Muscle of arm (tissue), 14 donors: Measurements from ENCODE around the gene MTOR. TPM values are rescaled to one million over a fixed set of nuclear protein-coding genes. Genes with fewer than 3 reads are reported as not detected.
A peak's percentile ranks its signal among the peaks of the same experiment; 100 is the strongest.
"Not testable (repeated sequence)": the region's sequence is repeated elsewhere in the genome, so short reads cannot be mapped to it uniquely, and the experiment has no call there.

ENCODE experiments used
- DNase-seq: peaks from one replicate; pipeline ENCODE4 v3.0.0-alpha.2; 2013
- long read RNA-seq, 11 donors: transcript quantifications; one replicate each; lab custom pipeline, GENCODE V29; 2026
- polyA plus RNA-seq, 12 donors: library from polyadenylated mRNA; unstranded; fragments of 120-200 nt; gene quantifications; one replicate each; pipeline ENCODE4 v1.2.1, GENCODE V29; 2013; ENCODE audit not compliant: insufficient read length in 12 of 12

MTOR gene
- 10 to 100 TPM in 11 of 12 donors, not detected in 1; 25.3 to 36.2 (median 27.4) TPM for polyA plus RNA-seq
- long read RNA-seq, donor 1, partial matches to known transcripts: 6 of 6 reads
- long read RNA-seq, donor 1, other reads (novel, unspliced or antisense): 0 of 6 reads
- long read RNA-seq, donor 2, partial matches to known transcripts: 26 of 26 reads
- long read RNA-seq, donor 2, other reads (novel, unspliced or antisense): 0 of 26 reads
- long read RNA-seq, donor 3: 0 reads
- long read RNA-seq, donor 4: 0 reads
- long read RNA-seq, donor 5, partial matches to known transcripts: 5 of 5 reads
- long read RNA-seq, donor 5, other reads (novel, unspliced or antisense): 0 of 5 reads
- long read RNA-seq, donor 6, partial matches to known transcripts: 0 of 2 reads
- long read RNA-seq, donor 6, other reads (novel, unspliced or antisense): 0 of 2 reads
- long read RNA-seq, donor 7: 0 reads
- long read RNA-seq, donor 8, partial matches to known transcripts: 6 of 6 reads
- long read RNA-seq, donor 8, other reads (novel, unspliced or antisense): 0 of 6 reads
- long read RNA-seq, donor 9: 0 reads
- long read RNA-seq, donor 10, full-length matches to known transcripts: 1 of 24 reads
- long read RNA-seq, donor 10, partial matches to known transcripts: 23 of 24 reads
- long read RNA-seq, donor 10, other reads (novel, unspliced or antisense): 0 of 24 reads
- long read RNA-seq, donor 11: 0 reads

DNA sequence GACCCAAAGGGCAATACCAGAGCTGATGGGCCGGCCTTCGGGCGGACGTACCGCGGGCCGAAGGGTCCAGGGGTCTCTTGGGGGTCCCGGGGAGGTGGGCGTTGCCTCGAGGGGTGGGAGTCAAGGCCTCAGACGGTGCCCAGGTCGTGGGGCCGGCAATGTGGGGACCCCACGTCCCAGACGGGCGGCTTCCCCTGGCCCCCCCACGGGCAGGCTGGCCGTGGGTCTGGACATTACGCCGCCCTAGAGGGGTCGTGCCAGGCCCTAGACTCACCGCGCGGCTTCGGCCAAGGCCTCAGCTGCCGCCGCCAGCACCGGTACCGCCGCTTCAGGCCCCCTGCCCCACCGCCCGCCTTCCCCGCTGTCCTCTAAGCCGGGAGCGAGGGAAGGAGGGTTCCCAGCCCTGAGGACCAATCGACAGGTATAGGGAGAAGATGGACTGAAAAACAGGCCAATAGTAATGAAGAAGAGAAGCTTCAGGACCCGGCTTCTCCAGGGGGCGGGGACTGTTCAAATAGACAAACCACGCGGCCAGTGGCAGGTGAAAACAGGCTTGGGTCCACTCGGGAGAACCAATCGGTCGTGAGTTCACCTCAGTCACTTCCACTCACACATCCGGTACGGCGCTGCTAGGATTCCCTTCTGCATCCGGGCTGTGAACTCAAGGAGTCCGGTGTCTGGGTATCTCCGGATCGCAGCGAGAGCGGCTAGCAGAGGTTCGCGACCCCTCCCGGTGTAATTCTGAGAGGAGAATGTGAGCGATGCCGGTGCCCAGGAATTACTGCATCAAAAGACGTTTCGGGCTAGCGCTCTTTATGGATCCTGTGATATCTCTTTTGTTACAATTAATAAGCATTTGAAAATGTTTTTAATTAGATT lies at the start of gene MTOR:
MTOR (minus strand) TSS at position 381 of the 879 bp plus-strand sequence. CDS start 3,142 bp downstream, outside the sequence.
- DNase-seq: peak; percentile 99

DNA sequence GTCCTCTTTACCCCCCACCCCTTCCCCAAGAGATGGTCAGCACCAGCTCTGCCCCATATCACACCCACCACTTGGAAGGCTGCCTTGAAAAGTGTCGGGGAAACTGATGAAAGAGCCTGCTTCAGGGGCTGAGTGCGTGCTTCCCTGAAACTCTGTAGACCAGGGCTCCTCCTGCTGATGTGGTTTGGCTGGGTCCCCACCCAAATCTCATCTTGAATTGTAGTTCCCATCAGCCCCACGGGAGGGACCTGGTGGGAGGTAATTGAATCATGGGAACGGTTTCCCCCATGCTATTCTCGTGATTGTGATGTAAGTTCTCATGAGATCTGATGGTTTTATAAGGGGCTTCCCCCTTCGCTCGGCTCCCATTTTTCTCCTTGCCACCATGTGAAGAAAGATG lies 47.0 kb upstream of the MTOR start:
- DNase-seq: no peak

DNA sequence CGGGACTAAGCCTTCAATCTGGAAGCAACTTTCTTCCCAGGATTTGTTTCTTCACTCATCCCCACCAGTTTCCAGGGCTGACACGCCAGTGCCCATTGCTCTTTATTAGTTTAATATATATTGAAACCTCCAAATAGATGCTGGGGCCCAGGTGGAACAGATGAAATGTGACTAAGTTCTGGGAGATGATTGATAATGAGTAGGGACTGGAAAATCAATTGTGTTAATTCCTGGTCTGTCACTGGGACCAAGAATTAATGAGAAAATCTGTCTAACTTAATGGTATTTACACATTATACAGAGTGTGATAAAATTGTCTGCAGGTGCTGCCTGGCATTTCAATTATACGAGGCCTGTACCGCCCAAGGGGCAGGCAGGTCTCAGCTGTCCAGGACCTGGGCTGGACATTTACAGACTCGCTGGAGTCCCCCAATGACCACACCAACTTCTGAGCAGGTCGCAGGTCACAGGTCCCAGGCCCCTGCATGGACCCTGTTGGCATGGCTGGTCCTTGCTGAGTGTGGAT lies 46.4 kb upstream of the MTOR start:
- no peak for DNase-seq

DNA sequence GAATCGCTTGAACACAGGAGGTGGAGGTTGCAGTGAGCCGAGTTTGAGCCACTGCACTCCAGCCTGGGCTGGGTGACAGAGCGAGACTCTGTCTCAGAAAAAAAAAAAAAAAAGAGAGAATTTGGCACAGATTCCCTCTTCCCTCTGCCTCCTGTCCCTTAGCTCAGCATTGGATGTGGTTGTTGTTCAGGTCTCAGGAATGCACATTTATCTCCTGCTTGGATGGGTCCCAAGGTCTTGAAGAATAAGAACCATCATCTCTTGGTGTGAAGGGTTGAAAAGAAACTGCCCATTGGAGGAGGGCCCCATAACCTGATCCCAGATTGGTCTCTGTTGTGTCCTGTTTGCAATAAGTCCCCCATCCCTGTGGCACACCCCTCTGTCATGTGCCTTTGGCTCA lies 45.5 kb upstream of the MTOR start:
- no peak for DNase-seq

DNA sequence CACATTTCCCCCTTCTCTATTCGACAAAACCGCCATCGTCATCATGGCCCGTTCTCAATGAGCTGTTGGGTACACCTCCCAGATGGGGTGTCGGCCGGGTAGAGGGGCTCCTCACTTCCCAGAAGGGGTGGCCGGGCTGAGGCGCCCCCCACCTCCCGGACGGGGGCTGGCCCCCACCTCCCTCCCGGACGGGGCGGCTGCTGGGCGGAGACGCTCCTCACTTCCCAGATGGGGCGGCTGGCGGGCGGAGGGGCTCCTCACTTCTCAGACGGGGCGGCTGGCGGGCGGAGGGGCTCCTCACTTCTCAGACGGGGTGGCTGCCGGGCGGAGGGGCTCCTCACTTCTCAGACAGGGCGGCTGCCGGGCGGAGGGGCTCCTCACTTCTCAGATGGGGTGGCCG lies 43.2 kb upstream of the MTOR start:
- not testable (repeated sequence) for DNase-seq

DNA sequence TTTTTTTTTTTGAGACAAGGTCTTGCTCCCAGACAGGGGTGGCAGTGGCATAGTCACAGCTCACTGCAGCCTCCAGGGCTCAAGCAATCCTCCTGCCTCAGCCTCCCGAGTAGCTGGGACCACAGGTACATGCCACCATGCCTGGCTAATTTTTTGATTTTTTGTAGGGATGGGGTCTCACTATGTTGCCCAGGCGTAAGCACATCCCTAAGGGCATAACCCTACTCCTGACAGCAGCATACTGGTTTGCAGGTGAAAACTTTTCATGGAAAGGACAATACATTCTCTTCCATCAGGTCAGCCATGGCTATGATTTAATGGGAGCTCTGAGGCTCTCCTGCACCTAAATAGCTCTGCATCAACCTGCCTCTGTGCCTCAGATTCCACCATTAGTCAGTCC lies 40.0 kb upstream of the MTOR start:
- no peak for DNase-seq

DNA sequence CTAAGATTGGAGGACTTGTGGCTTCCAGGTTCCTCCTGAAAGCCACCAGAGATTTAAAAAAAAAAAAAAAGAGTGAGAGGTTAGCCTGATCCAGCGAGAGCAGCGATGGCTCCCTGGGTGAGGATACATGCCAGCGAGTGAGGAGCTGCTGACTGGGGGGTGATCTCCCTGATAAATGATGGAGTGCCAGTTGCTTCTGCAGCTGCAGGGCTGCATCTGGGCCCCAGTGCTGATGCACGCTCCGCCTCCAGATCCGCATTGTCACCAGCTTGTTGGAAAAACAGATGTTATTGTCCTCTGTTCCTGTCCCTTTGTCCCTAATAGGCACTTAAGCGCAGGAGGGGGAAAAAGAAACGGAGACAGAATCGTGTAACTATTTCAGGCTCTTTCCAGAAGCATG lies 39.2 kb upstream of the MTOR start:
- DNase-seq: no peak

DNA sequence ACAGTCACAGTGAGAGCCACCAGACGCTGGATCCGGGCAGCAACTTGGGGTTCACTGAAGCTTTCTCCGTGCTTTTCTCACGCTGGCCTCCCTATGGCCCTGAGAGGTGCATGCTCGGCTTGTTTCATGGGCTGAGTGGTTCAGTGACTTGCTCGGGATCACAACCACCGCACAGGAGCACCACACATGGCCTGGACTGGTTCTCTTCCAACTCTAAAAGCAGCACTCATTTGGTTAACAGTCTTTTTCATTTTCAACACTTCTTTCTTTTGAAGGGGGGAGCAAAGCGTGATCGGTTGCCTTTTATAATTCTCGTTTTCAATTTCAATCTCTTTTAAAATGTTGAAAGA lies 36.8 kb upstream of the MTOR start:
- DNase-seq: no peak

DNA sequence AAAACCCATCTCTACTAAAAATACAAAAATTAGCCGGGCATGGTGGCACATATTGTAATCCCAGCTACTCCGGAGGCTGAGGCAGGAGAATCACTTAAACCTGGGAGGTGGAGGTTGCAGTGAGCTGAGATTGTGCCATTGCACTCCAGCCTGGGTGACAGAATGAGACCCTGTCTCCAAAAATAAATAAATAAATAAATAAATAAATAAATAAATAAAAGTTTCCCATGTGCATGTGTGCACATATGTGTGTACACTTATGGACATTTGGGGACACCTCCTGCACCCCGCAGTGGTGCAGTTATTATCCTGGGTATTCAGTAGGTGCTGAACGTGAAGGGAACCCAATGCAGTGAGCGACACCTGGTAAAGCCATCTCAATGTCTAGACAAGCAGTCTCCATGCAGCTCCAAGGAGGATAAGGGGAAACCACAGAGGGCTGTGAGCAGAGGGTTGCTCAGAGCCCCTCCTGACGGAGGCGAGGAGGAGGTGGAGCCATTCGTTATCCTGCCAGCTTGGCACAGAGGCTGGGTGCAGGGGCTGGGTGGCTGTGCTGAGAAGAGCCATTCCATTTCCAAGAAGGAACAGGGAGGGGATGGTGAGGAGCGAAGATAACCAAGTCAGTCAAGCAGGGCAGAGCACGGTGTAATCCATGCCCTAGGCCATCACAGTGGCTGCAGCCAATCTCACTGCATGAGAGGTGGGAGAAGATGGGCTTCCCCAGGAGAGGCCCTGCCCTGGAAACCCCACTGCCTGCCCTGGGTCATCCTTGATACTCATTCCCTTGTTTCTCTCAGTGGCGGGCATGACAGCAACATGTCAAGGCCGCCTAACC lies 36.3 kb upstream of the MTOR start:
- DNase-seq: no peak

DNA sequence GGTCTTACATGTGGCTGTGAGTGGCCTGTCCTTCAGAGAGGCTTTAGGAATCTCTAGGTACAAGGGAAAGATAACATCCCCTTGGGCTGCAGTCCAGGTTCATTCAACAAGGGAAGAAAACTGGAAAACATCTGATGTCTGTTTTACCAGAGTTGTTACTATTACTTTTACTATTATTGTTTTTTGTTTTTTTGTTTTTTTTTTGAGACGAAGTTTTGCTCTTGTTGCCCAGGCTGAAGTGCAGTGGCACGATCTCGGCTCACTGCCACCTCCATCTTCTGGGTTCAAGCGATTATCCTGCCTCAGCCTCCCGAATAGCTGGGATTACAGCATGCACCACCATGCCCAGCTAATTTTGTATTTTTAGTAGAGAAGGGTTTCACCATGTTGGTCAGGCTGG lies 35.4 kb upstream of the MTOR start:
- DNase-seq: not testable (repeated sequence)

DNA sequence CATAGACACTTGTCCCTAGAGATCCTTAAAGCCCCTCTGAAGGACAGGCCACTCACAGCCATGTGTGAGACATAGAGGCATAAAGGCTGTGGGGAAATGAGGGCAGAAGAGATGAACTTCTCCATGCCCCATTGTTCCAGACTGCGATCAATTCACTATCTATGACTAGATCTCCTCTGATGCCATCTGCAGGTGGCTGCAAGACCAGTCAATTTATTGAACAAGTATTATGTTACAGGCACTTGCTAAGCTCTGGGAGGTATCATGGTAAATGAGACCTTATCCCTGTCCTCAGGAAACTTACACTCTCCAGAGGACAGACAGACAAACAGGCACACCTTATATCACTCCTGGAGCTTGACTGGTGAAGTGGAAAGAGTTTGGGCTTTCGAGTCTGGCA lies 33.6 kb upstream of the MTOR start:
- DNase-seq: no peak

DNA sequence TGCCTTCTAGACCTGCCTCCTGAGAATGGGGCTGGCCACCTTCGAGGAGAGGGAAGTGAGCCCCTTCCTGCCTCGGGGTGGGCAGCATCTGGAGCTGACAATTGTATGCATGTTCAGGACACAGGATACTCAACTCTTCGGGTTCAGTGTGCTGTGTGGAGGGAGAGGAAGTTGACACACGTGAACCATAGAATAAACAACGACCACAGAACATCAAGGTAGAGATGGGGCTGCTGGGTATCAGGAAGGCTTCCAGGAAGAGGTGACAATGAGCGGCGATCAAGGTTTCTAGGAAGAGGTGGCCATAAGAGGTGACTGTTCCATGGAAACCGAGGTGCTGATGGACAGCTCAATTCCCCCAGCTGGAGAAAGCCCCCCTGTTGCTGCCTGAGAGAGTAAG lies 32.6 kb upstream of the MTOR start:
- no peak for DNase-seq

DNA sequence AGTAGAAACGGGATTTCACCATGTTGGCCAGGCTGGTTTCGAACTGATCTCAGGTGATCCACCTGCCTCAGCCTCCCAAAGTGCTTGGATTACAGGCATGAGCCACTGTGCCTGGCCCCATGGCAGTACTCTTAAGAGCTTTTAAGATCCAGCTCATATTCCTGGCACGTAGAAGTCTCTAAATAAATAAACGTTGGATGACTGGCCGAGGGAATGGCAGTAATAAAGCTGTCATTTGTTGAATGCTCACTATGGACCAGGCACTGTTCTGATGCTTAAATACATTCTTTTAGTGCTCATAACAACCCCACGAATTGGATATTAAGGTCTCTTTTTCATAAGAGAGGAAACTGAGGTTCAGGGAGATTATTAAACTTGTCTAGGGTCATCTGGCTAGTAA lies 31.5 kb upstream of the MTOR start:
- DNase-seq: no peak

DNA sequence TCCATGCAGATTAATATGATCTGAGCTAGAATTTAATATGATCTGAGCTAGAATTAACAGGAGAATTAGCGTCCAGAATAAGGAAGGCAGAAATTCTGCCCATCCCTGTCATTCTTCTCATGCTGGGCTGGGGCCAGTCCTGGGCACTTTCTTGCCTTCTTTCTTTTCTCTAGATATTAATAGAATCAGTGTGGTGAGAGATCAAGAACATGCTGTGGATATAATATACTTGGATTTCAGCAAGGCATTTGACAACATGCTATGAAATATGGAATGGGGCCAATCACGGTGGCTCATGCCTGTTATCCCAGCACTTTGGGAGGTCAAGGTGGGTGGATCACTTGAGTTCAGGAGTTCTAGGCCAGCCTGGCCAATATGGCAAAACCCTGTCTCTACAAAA lies 28.7 kb upstream of the MTOR start:
- no peak for DNase-seq

DNA sequence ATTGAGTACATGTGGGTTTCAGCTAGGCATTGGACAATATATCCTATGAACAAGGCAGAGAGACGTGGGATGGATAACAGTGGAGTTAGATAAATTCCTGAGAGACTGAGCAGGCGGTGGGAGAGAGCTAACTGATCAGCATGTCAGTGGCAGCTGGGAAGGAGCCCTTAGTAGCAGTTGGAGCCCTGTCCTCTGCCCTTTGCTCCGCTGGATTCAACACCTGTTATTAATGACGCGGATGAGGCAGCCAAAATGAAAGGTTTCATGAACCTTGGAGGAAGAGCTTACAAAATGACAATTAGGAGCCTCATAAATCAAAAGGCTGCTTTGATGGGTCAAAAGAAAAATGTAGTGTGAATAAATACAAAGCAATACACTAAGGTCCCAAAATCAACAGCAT lies 26.7 kb upstream of the MTOR start:
- DNase-seq: no peak

DNA sequence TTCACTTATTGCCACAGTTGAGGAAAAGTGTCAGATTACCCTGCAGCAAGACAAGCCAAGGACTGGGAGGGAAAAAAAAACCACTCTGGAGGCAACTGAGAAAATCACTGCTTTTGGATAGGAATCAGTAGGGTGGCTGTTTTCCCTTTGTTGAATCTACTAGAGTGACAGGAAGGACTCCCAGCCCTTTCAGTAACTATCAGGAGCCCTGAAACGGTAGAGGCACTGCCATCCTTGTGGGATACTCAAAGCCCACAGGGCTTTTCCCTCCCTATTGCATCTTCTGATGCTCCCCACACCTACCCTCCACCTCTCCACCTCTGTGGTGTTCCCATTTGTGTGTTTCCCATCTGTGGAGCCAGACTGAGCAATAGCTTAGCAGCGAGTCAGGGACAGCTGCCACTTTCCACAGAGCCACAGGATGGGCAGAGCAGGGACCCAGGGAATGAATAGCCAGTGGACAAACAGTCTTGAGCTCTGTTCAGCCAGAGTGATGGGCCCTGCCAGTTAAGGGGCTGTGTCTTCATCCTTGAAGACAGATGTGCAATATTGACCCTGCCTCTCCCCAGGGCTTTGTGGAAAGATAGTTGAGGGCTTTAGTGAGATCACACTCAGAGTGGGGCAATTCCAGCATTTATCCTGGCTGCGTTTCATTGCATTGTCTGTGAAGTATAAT lies 24.5 kb upstream of the MTOR start:
- no peak for DNase-seq

DNA sequence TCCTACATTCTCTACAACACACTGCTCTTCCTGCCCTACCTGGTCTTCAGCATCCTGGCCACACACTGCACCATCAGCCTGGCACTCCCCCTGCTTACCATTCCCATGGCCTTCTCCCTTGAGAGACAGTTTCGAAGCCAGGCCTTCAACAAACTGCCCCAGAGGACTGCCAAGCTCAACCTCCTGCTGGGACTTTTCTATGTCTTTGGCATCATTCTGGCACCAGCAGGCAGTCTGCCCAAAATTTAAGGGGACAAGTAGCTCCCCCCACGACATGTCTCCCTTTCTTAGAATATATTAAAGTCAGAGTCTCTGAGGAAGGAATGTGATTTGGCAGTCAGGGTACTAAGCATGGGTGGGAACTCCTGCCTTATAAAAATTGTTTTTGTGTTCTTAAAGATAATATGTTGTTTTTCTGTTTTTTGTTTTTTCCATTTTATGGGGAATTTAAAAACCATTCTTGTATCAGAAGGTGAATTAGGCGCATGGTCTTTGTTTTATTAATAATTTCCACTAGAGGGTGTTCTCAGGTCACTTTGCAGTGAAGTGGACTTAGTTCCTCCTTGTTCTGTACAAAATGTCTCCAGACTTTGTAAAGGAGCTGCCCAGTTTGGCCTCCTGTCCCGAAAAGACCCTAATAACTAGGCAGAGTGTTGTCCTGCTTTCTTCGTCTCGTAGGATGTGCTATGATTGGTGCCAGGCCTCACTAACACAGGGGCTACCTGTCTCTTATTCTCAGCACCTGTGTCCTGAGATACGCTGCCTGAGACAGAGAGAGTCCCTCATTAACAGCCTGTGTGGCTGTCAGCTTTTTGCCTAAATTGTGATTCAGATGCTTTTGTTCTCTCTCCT lies 23.8 kb upstream of the MTOR start:
- no peak for DNase-seq

DNA sequence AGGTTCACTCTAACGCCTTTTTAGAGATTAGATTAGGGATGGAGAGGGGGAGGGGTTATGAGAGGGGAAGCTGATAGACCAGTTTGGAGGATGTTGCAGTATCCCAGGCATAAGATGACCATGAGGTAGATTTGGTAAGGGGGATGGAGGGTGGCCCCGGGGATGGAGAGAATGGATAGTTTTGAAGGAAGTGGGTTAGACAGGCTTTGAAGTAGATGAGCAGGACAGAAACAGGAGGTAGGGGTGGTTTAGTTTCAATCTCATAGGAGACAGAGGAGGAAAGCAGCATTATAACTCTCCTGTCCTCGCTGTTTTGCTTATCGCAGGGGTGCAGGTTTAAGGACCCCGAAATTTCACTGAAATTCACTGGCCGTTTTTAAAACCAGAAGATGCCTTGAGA lies 22.4 kb upstream of the MTOR start:
- DNase-seq: no peak

DNA sequence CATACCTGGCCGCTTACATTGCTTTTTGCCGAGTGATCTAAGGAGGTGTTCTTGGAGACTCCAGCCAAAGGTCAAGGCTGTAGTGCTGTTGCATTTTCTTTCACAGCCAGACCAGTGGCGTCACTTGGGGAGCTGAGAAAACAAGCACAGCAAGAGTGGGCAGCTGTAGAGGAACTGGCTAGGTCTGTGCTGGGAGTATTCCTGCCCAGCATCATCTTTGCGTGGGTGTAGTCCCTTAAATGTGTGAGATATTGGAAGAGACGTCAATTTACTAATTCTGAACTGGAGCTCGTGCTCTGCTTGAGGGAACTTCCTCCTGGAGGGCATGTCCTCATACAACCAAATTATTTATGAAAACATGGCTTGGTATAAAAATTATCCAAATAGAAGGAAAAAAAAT lies 20.8 kb upstream of the MTOR start:
- no peak for DNase-seq
